GM19099 (cell line): ENCODE results near the gene TRPV6.

Experiments used
- POLR2A ChIP-seq: IDR thresholded peaks from 3 replicates; pipeline ENCODE4 v1.6.1; 2011; ENCODE audit warnings: low read depth; ENCODE audit not compliant: insufficient read length; ENCODE audit errors: extremely low read depth

TRPV6 gene

DNA sequence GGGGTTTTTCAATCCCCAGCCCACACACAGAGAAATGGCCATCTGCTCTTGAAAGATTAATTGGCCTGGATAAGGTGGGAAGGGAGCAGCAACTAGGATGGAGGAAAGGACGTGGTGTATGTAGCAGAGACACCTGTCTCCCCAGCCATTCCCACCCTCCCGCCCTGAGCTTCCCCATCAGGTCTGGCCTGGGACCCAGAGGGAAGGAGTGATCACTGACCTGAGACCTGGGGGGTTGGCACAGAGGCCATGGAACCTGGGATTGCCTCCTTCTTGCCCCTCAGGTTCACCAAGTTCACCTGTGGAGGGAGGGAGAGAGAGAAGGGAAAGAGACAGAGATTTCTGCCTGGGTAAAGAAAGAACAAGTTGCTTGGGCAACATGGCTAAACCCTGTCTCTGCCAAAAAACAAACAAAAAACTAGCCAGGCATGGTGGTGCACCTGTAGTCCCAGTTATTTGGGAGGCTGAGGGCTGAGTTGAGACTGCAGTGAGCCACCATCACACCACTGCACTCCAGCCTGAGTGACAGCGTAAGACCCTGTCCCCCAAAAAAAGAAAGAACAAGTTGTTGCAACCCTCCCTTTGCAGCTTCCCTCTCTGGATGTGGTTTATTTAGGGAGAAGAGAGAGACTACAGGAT, 11.3 kb upstream of the TRPV6 start:
- no peak for TF ChIP-seq POLR2A

DNA sequence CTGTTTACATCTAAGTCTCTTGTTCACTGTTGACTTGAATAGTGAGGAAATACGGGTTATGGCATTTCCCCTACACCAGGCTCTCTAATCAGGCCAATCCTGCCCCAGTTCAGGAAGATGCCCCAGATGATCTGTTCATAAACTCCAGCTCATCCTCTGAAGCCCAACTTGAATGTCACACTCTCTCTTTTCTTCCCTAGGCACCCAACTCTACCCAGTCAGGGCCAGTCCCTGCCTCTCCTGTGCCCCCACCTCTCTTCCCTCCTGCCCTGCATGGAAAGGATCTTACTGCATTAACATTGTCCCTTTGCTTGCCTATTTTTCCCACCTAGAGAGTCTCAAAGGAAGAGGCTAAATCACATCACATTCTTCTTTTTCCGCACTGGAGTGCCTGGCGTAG, 10.6 kb upstream of the TRPV6 start:
- TF ChIP-seq POLR2A: no peak

GRCh38 chr7:142894985-142895593, 9.5 kb upstream of the TRPV6 start:
- TF ChIP-seq POLR2A: no peak

DNA sequence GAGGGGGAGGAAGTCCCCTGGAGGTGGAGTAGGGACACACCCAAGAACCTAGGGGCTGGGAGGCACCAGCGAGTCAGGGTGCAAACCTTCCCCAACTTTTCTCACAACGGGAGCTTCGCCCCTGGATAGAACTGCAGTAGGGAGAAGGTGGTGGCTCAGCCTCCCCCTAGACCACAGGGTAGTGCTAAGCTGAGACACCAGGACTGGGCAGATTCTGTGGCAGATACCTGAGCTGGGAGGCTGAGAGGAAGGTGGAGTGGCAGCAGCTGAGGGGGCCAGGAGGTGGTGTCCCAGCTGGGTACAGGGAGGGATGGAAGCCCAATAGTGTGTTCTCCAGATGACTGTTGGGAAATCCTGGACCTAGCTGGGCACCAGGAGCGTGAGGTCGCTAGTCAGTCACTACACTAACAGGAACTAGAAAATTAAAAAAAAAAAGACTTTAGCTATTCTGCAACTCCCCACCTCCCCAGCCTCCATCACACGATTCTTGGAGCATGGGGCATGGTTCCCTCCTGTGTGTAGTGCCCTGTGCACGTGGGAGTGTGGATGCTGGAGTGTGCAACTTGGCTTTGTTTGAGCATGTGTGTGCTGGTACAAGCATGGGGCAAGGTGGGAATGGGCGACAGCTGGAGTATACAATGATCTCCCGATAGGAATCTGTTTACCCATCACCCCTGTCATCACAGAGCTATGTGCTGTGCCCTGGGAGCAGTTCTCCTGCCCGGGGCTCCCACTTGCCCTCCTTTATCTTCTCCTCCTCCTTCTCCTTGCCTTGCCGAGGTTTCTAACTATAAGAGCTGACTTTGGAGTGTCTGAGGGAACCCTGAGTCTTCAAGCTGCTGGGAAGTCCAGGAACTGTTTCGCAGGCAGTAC, 8.8 kb upstream of the TRPV6 start:
- no peak for TF ChIP-seq POLR2A

- no peak for TF ChIP-seq POLR2A
Observed at GRCh38 chr7:142892951-142893350, 7.4 kb upstream of the TRPV6 start.

GRCh38 chr7:142891490-142892082, 6.0 kb upstream of the TRPV6 start:
- TF ChIP-seq POLR2A: no peak

DNA sequence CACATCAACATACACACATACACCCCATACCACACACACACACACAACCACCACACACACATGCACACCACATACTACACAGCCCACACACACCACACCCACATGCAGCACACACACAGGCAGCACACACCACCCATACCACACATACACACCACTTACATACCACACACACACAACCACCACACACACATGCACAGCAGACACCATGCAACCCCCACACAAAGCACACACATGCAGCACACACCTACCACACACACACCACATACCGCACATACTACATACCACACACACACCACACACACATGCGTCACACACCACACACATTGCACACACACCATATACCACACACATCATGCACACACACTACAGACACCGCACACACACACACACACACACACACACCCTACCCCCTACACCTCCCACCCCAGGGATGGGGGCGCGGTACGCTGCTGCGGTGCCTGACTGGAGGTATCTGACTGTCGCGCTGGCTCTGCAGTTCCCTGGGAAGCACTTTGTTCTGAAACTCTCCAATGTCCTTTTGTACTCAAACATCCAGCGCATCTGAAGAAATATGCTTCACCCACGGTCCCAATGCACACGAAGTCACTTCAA, 5.4 kb upstream of the TRPV6 start:
- TF ChIP-seq POLR2A: no peak

GRCh38 chr7:142889816-142890215, 4.3 kb upstream of the TRPV6 start:
- TF ChIP-seq POLR2A: no peak

DNA sequence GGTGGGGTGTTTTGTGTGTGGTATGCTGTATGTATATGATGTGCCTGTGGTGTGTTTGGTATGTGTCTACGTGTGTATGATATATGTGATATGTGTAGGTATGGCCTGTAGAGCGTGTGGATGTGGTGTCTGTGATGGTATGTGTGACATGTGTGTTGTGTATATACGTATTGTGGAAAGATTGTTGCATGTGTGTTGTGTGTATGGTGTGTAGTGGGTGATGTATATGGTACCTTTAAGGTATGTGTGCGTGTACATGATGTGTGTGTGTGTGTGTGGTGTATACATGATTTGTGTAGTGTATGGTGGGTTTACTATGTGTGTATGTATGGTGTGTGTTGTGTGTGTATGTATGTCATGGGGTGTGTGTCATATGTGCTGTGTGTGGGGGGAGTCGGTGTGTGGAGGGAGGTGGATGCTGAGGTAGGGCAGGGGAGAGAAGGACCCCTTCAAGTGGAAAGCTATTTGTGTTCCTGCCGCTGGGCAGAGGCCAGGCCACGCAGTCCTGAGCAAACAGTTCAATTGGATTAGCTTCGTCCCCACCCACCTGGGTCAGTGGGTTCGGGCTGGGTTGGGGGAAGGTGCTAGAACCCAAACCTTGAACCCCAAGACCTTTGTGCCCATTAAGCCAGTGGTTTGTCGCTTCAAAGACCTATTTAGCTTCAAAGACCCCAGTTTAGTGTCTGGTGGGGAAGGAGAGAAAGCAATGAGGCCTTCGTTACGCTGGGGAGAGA, 1.9 kb upstream of the TRPV6 start:
- TF ChIP-seq POLR2A: no peak

DNA sequence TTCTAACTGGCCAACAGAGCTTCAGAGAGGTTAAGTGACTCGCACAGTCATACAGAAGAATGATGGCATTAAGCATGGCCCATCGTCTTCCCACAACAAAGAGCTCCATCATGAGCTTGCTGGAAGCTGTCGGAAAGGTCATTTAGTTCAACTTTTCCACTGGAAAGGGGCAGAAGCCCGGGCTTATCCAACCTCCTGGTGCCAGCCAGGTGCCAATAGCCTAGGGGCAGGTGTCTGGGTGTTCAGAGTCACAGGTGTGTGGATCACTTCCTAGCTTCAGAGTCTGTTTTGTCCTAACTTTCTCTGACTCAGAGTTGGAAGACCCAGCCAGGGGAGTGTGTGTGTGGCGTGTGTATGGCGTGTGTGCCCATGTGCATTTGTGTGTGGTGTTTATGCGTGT, 1.3 kb upstream of the TRPV6 start:
- TF ChIP-seq POLR2A: no peak

DNA sequence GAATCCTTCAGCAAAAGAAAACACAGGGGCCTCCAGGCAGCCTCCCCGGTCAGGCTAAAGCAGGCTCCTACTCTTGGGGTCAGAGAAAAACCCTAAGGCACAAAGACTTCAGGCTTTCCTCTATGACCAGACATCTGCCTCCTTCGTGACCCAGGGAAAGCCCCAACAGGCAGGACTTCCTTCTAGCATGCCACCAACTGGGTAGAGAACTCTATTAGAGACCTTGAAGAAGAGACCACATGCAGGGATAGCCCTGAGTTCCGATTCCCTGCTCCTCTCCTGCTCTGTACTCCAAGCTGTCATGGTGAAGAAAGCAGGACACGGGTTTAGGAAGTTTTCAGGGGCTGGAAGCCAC, 1.3 kb downstream of the TRPV6 start:
- no peak for TF ChIP-seq POLR2A

- TF ChIP-seq POLR2A: no peak
Observed at GRCh38 chr7:142883571-142884285, 1.8 kb downstream of the TRPV6 start.

GRCh38 chr7:142883145-142883544, 2.4 kb downstream of the TRPV6 start:
- no peak for TF ChIP-seq POLR2A

GRCh38 chr7:142882338-142882678, 3.2 kb downstream of the TRPV6 start:
- TF ChIP-seq POLR2A: no peak
